ENCODE results near the gene SIGLEC6. TPM values are rescaled to one million over a fixed set of nuclear protein-coding genes. Genes with fewer than 3 reads are reported as not detected.

The SIGLEC6 gene
- total and polyA plus RNA-seq, 2 experiments from 2014 or later = not detected

- peak; percentile 14 for DNase-seq
- in situ Hi-C loops (cut with MboI) = no loop called here
Observed at GRCh38 chr19:51470966-51471365, 60.5 kb downstream of the SIGLEC6 start.

DNA sequence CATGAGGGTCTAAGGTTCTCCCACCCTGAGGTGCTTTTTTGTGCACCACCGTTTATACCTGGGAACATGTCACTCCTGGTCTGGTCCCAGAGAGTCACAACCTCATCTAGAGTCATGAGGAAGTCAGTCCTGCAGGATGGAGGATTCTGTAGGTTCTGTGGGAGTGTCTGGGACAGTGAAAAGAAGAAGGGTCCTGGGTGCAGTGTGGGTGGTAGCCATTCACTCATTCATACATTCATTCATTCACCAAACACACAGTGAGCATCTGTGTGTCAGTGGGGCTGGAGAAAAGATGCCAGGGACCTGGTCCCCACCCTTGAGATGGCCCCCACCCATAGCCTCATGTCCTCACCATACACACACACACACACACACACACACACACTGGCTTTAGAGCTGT is 61.8 kb downstream of the SIGLEC6 start:
- no peaks in the 10 kb centered on the region for H3K36me3 ChIP-seq (ENCODE audit: low read depth)
- H4K20me1 ChIP-seq (ENCODE audit: insufficient read depth) = no peaks in the 10 kb centered on the region
- 0 out of 2 replicates have a peak, but pooled peaks cover 4% of the 10 kb centered on the region for H3K4me1 ChIP-seq (ENCODE audit: insufficient read depth)
- DNase-seq = no peak
- TF ChIP-seq EZH2phosphoT487 (IDR thresholded peaks at IDR 0.05; ENCODE audit: insufficient read depth, low read depth) (no peak), EZH2 (IDR thresholded peaks at IDR 0.05; ENCODE audit: insufficient read depth, poor library complexity, severe bottlenecking) (no peak)
- no peak overlapping the region for H3K4me3 ChIP-seq
- WGBS, 2 experiments (ENCODE audit: low coverage in 1 of 2, low lambda C conversion rate in 2 of 2, missing lambda C conversion rate in 2 of 2) = 0 to 13% methylated on average over 1 of the region's 1 CpG
- in situ Hi-C loops (cut with MboI) = loop anchor here (10.0 kb wide), 1 partner anchor 185 kb away; no protein-coding TSS in a partner anchor
- no peaks in the 10 kb centered on the region for H3F3A ChIP-seq (ENCODE audit: insufficient read depth)
- H3K4me2 ChIP-seq (ENCODE audit: unreplicated experiment) = no peak overlapping the region
- H3K9ac ChIP-seq = no peak overlapping the region
- H2AFZ ChIP-seq = no peak overlapping the region
- H3K27ac ChIP-seq = no peak overlapping the region
- H3K9me3 ChIP-seq (ENCODE audit: low read depth) = no peaks in the 10 kb centered on the region
- H3K79me2 ChIP-seq (ENCODE audit: insufficient read depth) = no peaks in the 10 kb centered on the region
- peaks cover 8% of the 10 kb centered on the region; the same call in 1 of the 2 replicates for H3K27me3 ChIP-seq (replicated peaks; ENCODE audit: insufficient read depth)
- H3K9me2 ChIP-seq (ENCODE audit: insufficient read depth) = no peaks in the 10 kb centered on the region

More at GRCh38 chr19:51470966-51471365, 60.5 kb downstream of the SIGLEC6 start:
- Histone ChIP-seq H3K4me3 (no peak overlapping the region), H3K9ac (no peak overlapping the region), H3F3A (ENCODE audit: insufficient read depth) (no peaks in the 10 kb centered on the region), H3K9me2 (ENCODE audit: insufficient read depth) (no peaks in the 10 kb centered on the region), H3K4me1 (ENCODE audit: insufficient read depth) (0 out of 2 replicates have a peak, but pooled peaks cover 4% of the 10 kb centered on the region), H3K9me3 (ENCODE audit: low read depth) (no peaks in the 10 kb centered on the region), H3K36me3 (ENCODE audit: low read depth) (no peaks in the 10 kb centered on the region), H3K4me2 (ENCODE audit: unreplicated experiment) (no peak overlapping the region), H3K27me3 (replicated peaks; ENCODE audit: insufficient read depth) (peaks cover 8% of the 10 kb centered on the region; the same call in 1 of the 2 replicates), H4K20me1 (ENCODE audit: insufficient read depth) (no peaks in the 10 kb centered on the region), H3K27ac (no peak overlapping the region), H2AFZ (no peak overlapping the region), H3K79me2 (ENCODE audit: insufficient read depth) (no peaks in the 10 kb centered on the region)
- TF ChIP-seq EZH2phosphoT487 (IDR thresholded peaks at IDR 0.05; ENCODE audit: insufficient read depth, low read depth) = no peak
- TF ChIP-seq EZH2 (IDR thresholded peaks at IDR 0.05; ENCODE audit: insufficient read depth, poor library complexity, severe bottlenecking) = no peak
- WGBS, 2 experiments (ENCODE audit: low coverage in 1 of 2, low lambda C conversion rate in 2 of 2, missing lambda C conversion rate in 2 of 2) = 58 to 63% methylated on average over 9 of the region's 9 CpGs

DNA sequence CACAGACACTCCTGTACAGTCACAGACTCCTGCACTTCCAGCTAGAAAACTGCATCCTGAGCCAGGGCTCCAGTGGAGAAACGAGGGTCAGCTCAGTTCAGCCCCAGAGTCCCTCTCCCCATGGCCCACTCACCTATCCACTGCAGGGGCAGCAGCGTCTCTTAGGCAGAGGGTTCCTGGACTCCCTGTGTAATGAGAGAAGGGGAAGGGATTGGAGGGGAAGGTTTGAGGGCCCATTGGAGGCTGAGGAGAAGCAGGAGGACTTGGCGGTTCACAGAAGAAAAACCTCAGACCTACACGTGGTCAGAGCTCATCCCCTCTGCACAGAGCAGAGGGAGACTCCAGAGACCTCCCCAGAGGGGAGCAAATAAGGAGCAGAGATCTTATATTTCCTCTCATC is 62.3 kb downstream of the SIGLEC6 start:
- no peaks in the 10 kb centered on the region for H4K20me1 ChIP-seq (ENCODE audit: insufficient read depth)
- in situ Hi-C loops (cut with MboI) = loop anchor here (10.0 kb wide), 1 partner anchor 186 kb away; no protein-coding TSS in a partner anchor
- H3K9me3 ChIP-seq (ENCODE audit: low read depth) = no peaks in the 10 kb centered on the region
- no peak overlapping the region for H3K4me3 ChIP-seq
- DNase-seq = no peak
- WGBS, 2 experiments (ENCODE audit: low coverage in 1 of 2, low lambda C conversion rate in 2 of 2, missing lambda C conversion rate in 2 of 2) = 14 to 19% methylated on average over 4 of the region's 4 CpGs
- no peak overlapping the region for H3K9ac ChIP-seq
- TF ChIP-seq EZH2 (IDR thresholded peaks at IDR 0.05; ENCODE audit: insufficient read depth, poor library complexity, severe bottlenecking) = no peak
- TF ChIP-seq EZH2phosphoT487 (IDR thresholded peaks at IDR 0.05; ENCODE audit: insufficient read depth, low read depth) = no peak
- no peak overlapping the region for H3K27ac ChIP-seq
- H3K4me1 ChIP-seq (ENCODE audit: insufficient read depth) = 0 out of 2 replicates have a peak, but pooled peaks cover 4% of the 10 kb centered on the region
- H3K9me2 ChIP-seq (ENCODE audit: insufficient read depth) = no peaks in the 10 kb centered on the region
- H3K79me2 ChIP-seq (ENCODE audit: insufficient read depth) = no peaks in the 10 kb centered on the region
- H2AFZ ChIP-seq = no peak overlapping the region
- H3F3A ChIP-seq (ENCODE audit: insufficient read depth) = no peaks in the 10 kb centered on the region
- no peak overlapping the region for H3K4me2 ChIP-seq (ENCODE audit: unreplicated experiment)
- peaks cover 8% of the 10 kb centered on the region; the same call in 1 of the 2 replicates for H3K27me3 ChIP-seq (replicated peaks; ENCODE audit: insufficient read depth)
- no peaks in the 10 kb centered on the region for H3K36me3 ChIP-seq (ENCODE audit: low read depth)

- TF ChIP-seq EZH2phosphoT487 (IDR thresholded peaks at IDR 0.05; ENCODE audit: insufficient read depth, low read depth) (no peak), EZH2 (IDR thresholded peaks at IDR 0.05; ENCODE audit: insufficient read depth, poor library complexity, severe bottlenecking) (no peak)
- H3K36me3 ChIP-seq (ENCODE audit: low read depth) = no peaks in the 10 kb centered on the region
- 29 to 32% methylated on average over 2 of the region's 2 CpGs for WGBS, 2 experiments (ENCODE audit: low coverage in 1 of 2, low lambda C conversion rate in 2 of 2, missing lambda C conversion rate in 2 of 2)
- no peak overlapping the region for H2AFZ ChIP-seq
- no peak for DNase-seq
- no peaks in the 10 kb centered on the region for H4K20me1 ChIP-seq (ENCODE audit: insufficient read depth)
- in situ Hi-C loops (cut with MboI) = loop anchor here (10.0 kb wide), 1 partner anchor 186 kb away; no protein-coding TSS in a partner anchor
- peaks cover 8% of the 10 kb centered on the region; the same call in 1 of the 2 replicates for H3K27me3 ChIP-seq (replicated peaks; ENCODE audit: insufficient read depth)
- no peaks in the 10 kb centered on the region for H3K9me2 ChIP-seq (ENCODE audit: insufficient read depth)
- no peaks in the 10 kb centered on the region for H3K9me3 ChIP-seq (ENCODE audit: low read depth)
- H3K9ac ChIP-seq = no peak overlapping the region
- no peaks in the 10 kb centered on the region for H3F3A ChIP-seq (ENCODE audit: insufficient read depth)
- H3K4me1 ChIP-seq (ENCODE audit: insufficient read depth) = 0 out of 2 replicates have a peak, but pooled peaks cover 4% of the 10 kb centered on the region
- H3K27ac ChIP-seq = no peak overlapping the region
- no peaks in the 10 kb centered on the region for H3K79me2 ChIP-seq (ENCODE audit: insufficient read depth)
- no peak overlapping the region for H3K4me2 ChIP-seq (ENCODE audit: unreplicated experiment)
- H3K4me3 ChIP-seq = no peak overlapping the region
Observed at GRCh38 chr19:51468545-51468920, 62.9 kb downstream of the SIGLEC6 start.
